C4-2B (cell line): ENCODE measurements around the gene COL8A2.

Experiments used
- H3K27ac ChIP-seq: fragments of 450-650 bp; 2 replicates; pipeline ENCODE4 v1.5.1; 2017
- CTCF ChIP-seq: fragments of 450-650 bp; conservative IDR thresholded peaks from 2 replicates; pipeline ENCODE4 v1.5.1; 2017; ENCODE audit warnings: mild to moderate bottlenecking
- ZFX ChIP-seq: fragments of 450-650 bp; IDR thresholded peaks from 2 replicates; pipeline ENCODE4 v1.6.1; 2017

Gene COL8A2

GRCh38 chr1:36068866-36069265, 56.2 kb downstream of the COL8A2 start:
- TF ChIP-seq CTCF (no peak), ZFX (no peak)

GRCh38 chr1:36067871-36068270, 57.2 kb downstream of the COL8A2 start:
- no peak overlapping the region for H3K27ac ChIP-seq
- TF ChIP-seq CTCF (no peak), ZFX (no peak)

More at GRCh38 chr1:36068866-36069265, 56.2 kb downstream of the COL8A2 start:
- no peak overlapping the region for H3K27ac ChIP-seq

GRCh38 chr1:36062315-36062714, 62.7 kb downstream of the COL8A2 start:
- no peak overlapping the region for H3K27ac ChIP-seq
- no peak for TF ChIP-seq CTCF
- TF ChIP-seq ZFX, result no peak

- H3K27ac ChIP-seq, result no peak overlapping the region
- TF ChIP-seq CTCF (no peak), ZFX (no peak)
Observed at GRCh38 chr1:36055706-36056105, 69.3 kb downstream of the COL8A2 start.

- TF ChIP-seq ZFX (no peak), CTCF (no peak)
- H3K27ac ChIP-seq, result no peak overlapping the region
Observed at GRCh38 chr1:36053978-36054377, 71.0 kb downstream of the COL8A2 start.

GRCh38 chr1:36051821-36052220, 73.2 kb downstream of the COL8A2 start:
- no peak overlapping the region for H3K27ac ChIP-seq

More at GRCh38 chr1:36051821-36052220, 73.2 kb downstream of the COL8A2 start:
- TF ChIP-seq ZFX (no peak), CTCF (no peak)
